Vagina (tissue), 2 donors: ENCODE measurements around the gene SELENON.

Source experiments
- POLR2A ChIP-seq, 2 donors: fragments of 450-650 bp; IDR thresholded peaks; one replicate each; pipeline ENCODE4 v1.6.1; 2017; ENCODE audit warnings: antibody characterized with exemption in 2 of 2, mild to moderate bottlenecking in 2 of 2, moderate library complexity in 2 of 2
- TF ChIP-seq, protein P1 (sequence below), 3 experiments: fragments of 450-650 bp in 2 of 3; fragments of 200-600 bp in 1 of 3; sonication (generic) in 1 of 3; IDR thresholded peaks; one replicate each; pipeline ENCODE4 v1.5.1; 2017 to 2019; ENCODE audit warnings: antibody characterized with exemption in 3 of 3, mild to moderate bottlenecking in 2 of 3, moderate library complexity in 2 of 3

DNA sequence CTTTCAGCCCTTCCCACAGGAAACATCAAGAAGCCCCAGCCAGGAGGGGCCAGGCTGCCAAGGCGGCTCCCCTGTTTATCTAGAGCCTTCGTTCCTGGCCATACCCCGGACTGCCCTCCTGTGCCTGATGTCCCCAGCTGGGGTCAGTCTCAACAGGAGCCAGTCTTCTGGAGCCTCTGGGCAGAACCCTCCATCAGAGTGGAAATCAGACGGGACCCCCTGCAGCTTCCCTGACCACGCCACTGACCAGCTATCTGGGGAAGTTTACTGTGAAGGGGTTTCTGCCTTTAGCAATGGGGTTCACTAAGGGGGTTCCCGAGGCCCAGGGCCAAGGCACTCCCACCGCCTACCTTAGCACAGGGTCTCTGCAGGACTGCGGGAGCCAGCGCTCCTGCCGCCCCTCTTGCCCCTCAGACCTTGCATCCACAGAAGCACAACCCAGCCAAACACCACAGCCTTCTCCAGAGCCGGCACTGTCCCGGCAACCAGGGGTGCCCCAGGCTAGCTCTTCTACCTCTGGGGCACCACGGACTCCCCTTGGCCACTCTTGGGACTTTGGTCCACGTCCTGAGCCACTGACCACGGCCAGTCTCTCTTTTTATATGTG, 16.2 kb downstream of the SELENON start:
- TF ChIP-seq, protein P1, sequence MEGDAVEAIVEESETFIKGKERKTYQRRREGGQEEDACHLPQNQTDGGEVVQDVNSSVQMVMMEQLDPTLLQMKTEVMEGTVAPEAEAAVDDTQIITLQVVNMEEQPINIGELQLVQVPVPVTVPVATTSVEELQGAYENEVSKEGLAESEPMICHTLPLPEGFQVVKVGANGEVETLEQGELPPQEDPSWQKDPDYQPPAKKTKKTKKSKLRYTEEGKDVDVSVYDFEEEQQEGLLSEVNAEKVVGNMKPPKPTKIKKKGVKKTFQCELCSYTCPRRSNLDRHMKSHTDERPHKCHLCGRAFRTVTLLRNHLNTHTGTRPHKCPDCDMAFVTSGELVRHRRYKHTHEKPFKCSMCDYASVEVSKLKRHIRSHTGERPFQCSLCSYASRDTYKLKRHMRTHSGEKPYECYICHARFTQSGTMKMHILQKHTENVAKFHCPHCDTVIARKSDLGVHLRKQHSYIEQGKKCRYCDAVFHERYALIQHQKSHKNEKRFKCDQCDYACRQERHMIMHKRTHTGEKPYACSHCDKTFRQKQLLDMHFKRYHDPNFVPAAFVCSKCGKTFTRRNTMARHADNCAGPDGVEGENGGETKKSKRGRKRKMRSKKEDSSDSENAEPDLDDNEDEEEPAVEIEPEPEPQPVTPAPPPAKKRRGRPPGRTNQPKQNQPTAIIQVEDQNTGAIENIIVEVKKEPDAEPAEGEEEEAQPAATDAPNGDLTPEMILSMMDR (IDR thresholded peaks at IDR 0.05) = no peak
- no peak for TF ChIP-seq POLR2A (IDR thresholded peaks at IDR 0.05)
